Trophoblast cell (in vitro differentiated cells and primary cell): Measurements from ENCODE around the gene CDC25A.
A peak's percentile ranks its signal among the peaks of the same experiment; 100 is the strongest.

Experiments
- DNase-seq, 2 donors: peaks; one replicate each; pipeline ENCODE4 v3.0.0-alpha.2; 2016
- H2AFZ ChIP-seq: 2 replicates; pipeline ENCODE4 v1.6.1; 2013; ENCODE audit warnings: low read length, moderate library complexity, mild to moderate bottlenecking; ENCODE audit not compliant: insufficient read depth, poor library complexity
- H2AK5ac ChIP-seq: 2 replicates; pipeline ENCODE4 v1.6.1; 2013; ENCODE audit warnings: mild to moderate bottlenecking, low read length
- H2BK120ac ChIP-seq: 2 replicates; pipeline ENCODE4 v1.6.1; 2013; ENCODE audit warnings: low read length, mild to moderate bottlenecking, moderate library complexity; ENCODE audit not compliant: insufficient read depth, poor library complexity
- H2BK12ac ChIP-seq: 2 replicates; pipeline ENCODE4 v1.6.1; 2013; ENCODE audit warnings: mild to moderate bottlenecking, low read length, moderate library complexity
- H2BK5ac ChIP-seq: 2 replicates; pipeline ENCODE4 v1.6.1; 2013; ENCODE audit warnings: low read length, low read depth, moderate library complexity, mild to moderate bottlenecking; ENCODE audit not compliant: poor library complexity
- H3K14ac ChIP-seq: 2 replicates; pipeline ENCODE4 v1.6.1; 2013; ENCODE audit warnings: mild to moderate bottlenecking, low read length
- H3K18ac ChIP-seq: 2 replicates; pipeline ENCODE4 v1.6.1; 2013; ENCODE audit warnings: mild to moderate bottlenecking, low read length
- H3K23ac ChIP-seq: 2 replicates; pipeline ENCODE4 v1.6.1; 2013; ENCODE audit warnings: low read length
- H3K27ac ChIP-seq: 2 replicates; pipeline ENCODE4 v1.5.1; 2013; ENCODE audit warnings: low read depth, mild to moderate bottlenecking, inconsistent platforms, low read length, moderate library complexity
- H3K27me3 ChIP-seq: 2 replicates; pipeline ENCODE4 v1.6.1; 2013; ENCODE audit warnings: inconsistent platforms, mild to moderate bottlenecking, low read length, moderate library complexity; ENCODE audit not compliant: insufficient read depth
- H3K36me3 ChIP-seq, 2 experiments: 1 replicate in 1 of 2; 2 replicates in 1 of 2; pipeline ENCODE4 v1.6.1; 2013; ENCODE audit warnings: low read length in 2 of 2, mild to moderate bottlenecking in 2 of 2, moderate library complexity in 1 of 2; ENCODE audit not compliant: insufficient read depth in 2 of 2, control insufficient read depth in 1 of 2
- H3K4ac ChIP-seq: 2 replicates; pipeline ENCODE4 v1.6.1; 2013; ENCODE audit warnings: low read depth, mild to moderate bottlenecking, low read length, moderate library complexity
- H3K4me1 ChIP-seq, 2 experiments: 1 replicate in 1 of 2; 2 replicates in 1 of 2; pipeline ENCODE4 v1.6.1; 2013; ENCODE audit warnings: low read length in 2 of 2, mild to moderate bottlenecking in 2 of 2, moderate library complexity in 1 of 2; ENCODE audit not compliant: insufficient read depth in 2 of 2, control insufficient read depth in 1 of 2
- H3K4me2 ChIP-seq: 2 replicates; pipeline ENCODE4 v1.6.1; 2013; ENCODE audit warnings: inconsistent platforms, mild to moderate bottlenecking, low read length, moderate library complexity
- H3K4me3 ChIP-seq: 2 replicates; pipeline ENCODE4 v1.5.1; 2013; ENCODE audit warnings: mild to moderate bottlenecking, low read depth, low read length, inconsistent platforms
- H3K79me1 ChIP-seq: one replicate; pipeline ENCODE4 v1.6.1; 2013; ENCODE audit warnings: low read length
- H3K79me2 ChIP-seq: 2 replicates; pipeline ENCODE4 v1.6.1; 2013; ENCODE audit warnings: low read length, mild to moderate bottlenecking; ENCODE audit not compliant: control insufficient read depth, insufficient read depth, poor library complexity
- H3K9ac ChIP-seq: 2 replicates; pipeline ENCODE4 v1.6.1; 2013; ENCODE audit warnings: mild to moderate bottlenecking, low read length
- H3K9me3 ChIP-seq: 2 replicates; pipeline ENCODE4 v1.6.1; 2013; ENCODE audit warnings: low read depth, mild to moderate bottlenecking, control low read depth, inconsistent platforms, low read length; ENCODE audit not compliant: insufficient read depth
- H4K12ac ChIP-seq: 2 replicates; pipeline ENCODE4 v1.6.1; 2013; ENCODE audit warnings: low read depth, mild to moderate bottlenecking, low read length, moderate library complexity
- H4K8ac ChIP-seq: 2 replicates; pipeline ENCODE4 v1.6.1; 2013; ENCODE audit warnings: low read depth, mild to moderate bottlenecking, low read length, moderate library complexity
- H4K91ac ChIP-seq: one replicate; pipeline ENCODE4 v1.6.1; 2013; ENCODE audit warnings: low read depth, mild to moderate bottlenecking, low read length, moderate library complexity
- whole genome bisulfite sequencing: extraction: QIAGEN DNeasy Blood & Tissue Kit; methylation state at CpG from one replicate; pipeline ENCODE4 v1.1.7; 2013; ENCODE audit warnings: missing lambda C conversion rate; ENCODE audit not compliant: insufficient read length, insufficient coverage; ENCODE audit errors: extremely low coverage; 5-methylcytosine and 5-hydroxymethylcytosine counted together

Gene CDC25A

GRCh38 chr3:48202632-48203031, 14.4 kb upstream of the CDC25A start:
- H3K27me3 ChIP-seq = no peaks in the 10 kb centered on the region
- WGBS = no CpG with 5 or more reads among the region's 6 CpGs
- H4K8ac ChIP-seq = no peak overlapping the region
- no peak overlapping the region for H2AK5ac ChIP-seq
- no peak overlapping the region for H2BK120ac ChIP-seq
- H3K4me2 ChIP-seq = no peak overlapping the region
- no peak overlapping the region for H2BK12ac ChIP-seq
- no peak overlapping the region for H2BK5ac ChIP-seq
- H3K9ac ChIP-seq = no peak overlapping the region
- no peak overlapping the region for H3K4me3 ChIP-seq
- no peaks in the 10 kb centered on the region for H3K79me2 ChIP-seq
- H3K36me3 ChIP-seq = no peaks in the 10 kb centered on the region
- no peak overlapping the region for H3K18ac ChIP-seq
- no peak overlapping the region for H4K12ac ChIP-seq
- H3K23ac ChIP-seq = no peak overlapping the region
- no peak for DNase-seq
- H2AFZ ChIP-seq = no peak overlapping the region
- H3K9me3 ChIP-seq = no peaks in the 10 kb centered on the region
- no peaks in the 10 kb centered on the region for H3K79me1 ChIP-seq
- no peaks in the 10 kb centered on the region for H3K4me1 ChIP-seq
- H4K91ac ChIP-seq = no peak overlapping the region
- H3K14ac ChIP-seq = no peak overlapping the region
- no peak overlapping the region for H3K4ac ChIP-seq
- H3K27ac ChIP-seq = no peak overlapping the region

- H3K18ac ChIP-seq = no peak overlapping the region
- H3K4me2 ChIP-seq = no peak overlapping the region
- no peak overlapping the region for H4K91ac ChIP-seq
- no peak overlapping the region for H2AK5ac ChIP-seq
- H3K4me3 ChIP-seq = no peak overlapping the region
- no peaks in the 10 kb centered on the region for H3K9me3 ChIP-seq
- H4K8ac ChIP-seq = no peak overlapping the region
- H3K14ac ChIP-seq = no peak overlapping the region
- no peak overlapping the region for H2BK12ac ChIP-seq
- no peak overlapping the region for H3K4ac ChIP-seq
- no peak overlapping the region for H3K9ac ChIP-seq
- no peaks in the 10 kb centered on the region for H3K36me3 ChIP-seq
- H3K27me3 ChIP-seq = no peaks in the 10 kb centered on the region
- no peaks in the 10 kb centered on the region for H3K79me1 ChIP-seq
- no peak overlapping the region for H2BK5ac ChIP-seq
- no peaks in the 10 kb centered on the region for H3K4me1 ChIP-seq
- H3K79me2 ChIP-seq = no peaks in the 10 kb centered on the region
- no peak overlapping the region for H2BK120ac ChIP-seq
- no peak for DNase-seq
- no peak overlapping the region for H2AFZ ChIP-seq
- no peak overlapping the region for H4K12ac ChIP-seq
- H3K27ac ChIP-seq = no peak overlapping the region
- no peak overlapping the region for H3K23ac ChIP-seq
Measured at GRCh38 chr3:48199117-48199516, 10.9 kb upstream of the CDC25A start.

GRCh38 chr3:48196611-48197010, 8.4 kb upstream of the CDC25A start:
- Histone ChIP-seq H3K27me3 (no peaks in the 10 kb centered on the region), H3K23ac (no peak overlapping the region), H2BK12ac (no peak overlapping the region), H4K8ac (no peak overlapping the region), H3K4me3 (no peak overlapping the region), H3K27ac (no peak overlapping the region), H2AK5ac (no peak overlapping the region), H3K79me2 (no peaks in the 10 kb centered on the region), H3K18ac (no peak overlapping the region), H3K79me1 (no peaks in the 10 kb centered on the region), H2AFZ (no peak overlapping the region), H3K4me1 (no peaks in the 10 kb centered on the region), H3K14ac (no peak overlapping the region), H2BK5ac (no peak overlapping the region), H4K12ac (no peak overlapping the region), H3K9ac (no peak overlapping the region), H3K4me2 (no peak overlapping the region), H4K91ac (no peak overlapping the region), H3K4ac (no peak overlapping the region), H3K9me3 (no peaks in the 10 kb centered on the region), H2BK120ac (no peak overlapping the region), H3K36me3 (no peaks in the 10 kb centered on the region)
- DNase-seq = no peak
- WGBS = no CpG with 5 or more reads among the region's 1 CpG

GRCh38 chr3:48194446-48195071, 6.3 kb upstream of the CDC25A start:
- Histone ChIP-seq H3K79me2 (no peaks in the 10 kb centered on the region), H2AK5ac (no peak overlapping the region), H3K36me3 (no peaks in the 10 kb centered on the region), H3K27me3 (no peaks in the 10 kb centered on the region), H3K4me2 (no peak overlapping the region), H3K27ac (no peak overlapping the region), H3K4me3 (no peak overlapping the region), H3K9ac (no peak overlapping the region), H3K18ac (no peak overlapping the region), H4K91ac (no peak overlapping the region), H3K14ac (no peak overlapping the region), H3K23ac (no peak overlapping the region), H2BK120ac (no peak overlapping the region), H3K4ac (no peak overlapping the region), H2BK12ac (no peak overlapping the region), H2BK5ac (no peak overlapping the region), H3K79me1 (no peaks in the 10 kb centered on the region), H4K8ac (no peak overlapping the region), H3K9me3 (peaks cover 2% of the 10 kb centered on the region), H2AFZ (no peak overlapping the region), H4K12ac (no peak overlapping the region), H3K4me1 (no peaks in the 10 kb centered on the region)
- peak; percentile 53 to 83 for DNase-seq
- no CpG with 5 or more reads among the region's 9 CpGs for WGBS
